ENCODE results near the gene OR8B8. TPM values are rescaled to one million over a fixed set of nuclear protein-coding genes. Genes with fewer than 3 reads are reported as not detected.

OR8B8 gene
- total RNA-seq, 1 experiment from 2014 or later, result not detected

DNA sequence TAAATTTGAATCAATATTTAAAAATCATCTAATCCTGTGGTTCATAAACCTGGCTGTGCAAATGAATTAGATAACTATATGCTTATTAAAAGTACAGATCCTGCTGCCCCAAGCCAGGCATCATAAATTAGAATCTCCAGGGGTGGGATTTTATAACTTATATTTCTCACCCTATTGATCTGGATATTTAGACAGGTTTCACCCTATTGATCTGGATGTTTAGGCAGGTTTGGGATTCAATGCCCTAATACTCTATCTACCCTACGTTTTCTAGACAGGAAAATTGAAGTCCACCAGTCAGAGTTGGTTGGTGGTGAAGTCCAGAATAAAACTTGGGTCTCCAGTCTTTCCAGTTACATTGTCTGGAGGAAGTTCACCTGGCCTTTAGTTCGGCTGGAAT, 2.6 kb downstream of the OR8B8 start:
- CTCF ChIA-PET, result no interaction called here
- Histone ChIP-seq H3K4me1 (ENCODE audit: control insufficient read depth in 1 of 2, insufficient read depth in 2 of 2, low read length in 2 of 2) (no peaks in the 10 kb centered on the region), H3K36me3 (ENCODE audit: control insufficient read depth in 1 of 2, insufficient read depth in 2 of 2, low read length in 2 of 2) (no peaks in the 10 kb centered on the region), H3K4me2 (ENCODE audit: low read length) (no peak overlapping the region), H3K79me2 (ENCODE audit: insufficient read depth, low read length) (no peaks in the 10 kb centered on the region), H4K20me1 (ENCODE audit: insufficient read depth) (no peaks in the 10 kb centered on the region), H3K9me3 (ENCODE audit: control insufficient read depth in 1 of 2, insufficient read depth in 1 of 2, low read depth in 1 of 2, low read length in 2 of 2) (no peaks in the 10 kb centered on the region), H3K27ac (ENCODE audit: low read depth, low read length) (no peak overlapping the region), H3K4me3 (replicated peaks in 1 of 2; ENCODE audit: low read depth in 1 of 2, low read length in 2 of 2) (no peak overlapping the region), H3K9me2 (ENCODE audit: insufficient read depth) (no peaks in the 10 kb centered on the region), H3K9ac (ENCODE audit: low read length) (no peak overlapping the region), H2AFZ (ENCODE audit: low read depth, low read length, poor library complexity, severe bottlenecking) (no peak overlapping the region), H3K27me3 (ENCODE audit: insufficient read depth, low read length) (peaks cover 53% of the 10 kb centered on the region)
- no peak for TF ChIP-seq EGR1 (IDR thresholded peaks at IDR 0.05; ENCODE audit: low read depth)
- intact Hi-C loops (cut with micrococcal nuclease), result no loop called here
- ATAC-seq (no peak), DNase-seq (ENCODE audit: low read depth, low spot score) (no peak)
- RAD21 ChIA-PET (ENCODE audit: low non-redundant PET in 1 of 2, low total read pairs in 2 of 2, uncharacterized antibody in 2 of 2, unreplicated experiment in 2 of 2), result no interaction called here
- BruUV-seq (replicated peaks), result no TSS peak
- POLR2A ChIA-PET, result no interaction called here

DNA sequence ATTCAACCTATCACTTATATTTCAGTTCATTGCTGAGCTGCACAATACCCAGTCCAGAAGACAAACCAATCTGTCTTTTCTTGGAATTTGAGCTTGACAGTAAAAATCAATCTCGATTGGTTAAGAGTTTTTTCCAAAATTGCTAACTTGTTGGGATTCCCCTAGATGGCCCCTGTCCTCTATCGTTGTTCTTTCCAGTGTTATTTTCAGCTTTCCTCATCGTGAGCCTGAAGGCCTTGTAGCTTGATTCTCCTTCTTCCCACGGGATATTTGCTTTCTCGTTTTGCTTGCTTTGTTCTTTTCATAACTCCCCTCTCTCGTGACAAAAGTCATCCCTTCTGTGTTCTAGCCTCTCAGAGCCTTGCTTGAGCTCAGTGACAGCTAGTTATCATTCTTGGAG, 3.1 kb downstream of the OR8B8 start:
- H3K27ac ChIP-seq (ENCODE audit: low read depth, low read length), result no peak overlapping the region
- TF ChIP-seq SRF (IDR thresholded peaks at IDR 0.05; ENCODE audit: low read depth) (no peak), REST (IDR thresholded peaks at IDR 0.05; ENCODE audit: low read depth) (no peak), EGR1 (IDR thresholded peaks at IDR 0.05; ENCODE audit: low read depth) (no peak), POLR2A (IDR thresholded peaks at IDR 0.05; ENCODE audit: borderline replicate concordance, extremely low read depth, insufficient read depth, insufficient read length) (no peak), EZH2 (IDR thresholded peaks at IDR 0.05) (no peak), POLR2AphosphoS5 (IDR thresholded peaks at IDR 0.05; ENCODE audit: low read depth, low read length) (no peak), MAX (IDR thresholded peaks at IDR 0.05) (no peak), SP1 (IDR thresholded peaks at IDR 0.05; ENCODE audit: low read depth) (no peak), ZNF274 (IDR thresholded peaks at IDR 0.05; ENCODE audit: low read depth, low read length) (no peak), ZBTB33 (IDR thresholded peaks at IDR 0.05; ENCODE audit: extremely low read depth, insufficient replicate concordance, low read length) (no peak), FOSL1 (IDR thresholded peaks at IDR 0.05; ENCODE audit: low read depth) (no peak), JUND (IDR thresholded peaks at IDR 0.05) (no peak), ELF1 (IDR thresholded peaks at IDR 0.05; ENCODE audit: borderline replicate concordance, low read depth) (no peak), RAD21 (IDR thresholded peaks at IDR 0.05; ENCODE audit: low read depth) (no peak)
- no peaks in the 10 kb centered on the region for H3K4me1 ChIP-seq (ENCODE audit: control insufficient read depth in 1 of 2, insufficient read depth in 2 of 2, low read length in 2 of 2)
- H2AFZ ChIP-seq (ENCODE audit: low read depth, low read length, poor library complexity, severe bottlenecking), result no peak overlapping the region
- H3K4me2 ChIP-seq (ENCODE audit: low read length), result no peak overlapping the region
- H3K9me3 ChIP-seq (ENCODE audit: control insufficient read depth in 1 of 2, insufficient read depth in 1 of 2, low read depth in 1 of 2, low read length in 2 of 2), result no peaks in the 10 kb centered on the region
- DNase-seq (ENCODE audit: low read depth, low spot score), result no peak
- H3K9me2 ChIP-seq (ENCODE audit: insufficient read depth), result no peaks in the 10 kb centered on the region
- no peaks in the 10 kb centered on the region for H3K79me2 ChIP-seq (ENCODE audit: insufficient read depth, low read length)
- no peaks in the 10 kb centered on the region for H3K36me3 ChIP-seq (ENCODE audit: control insufficient read depth in 1 of 2, insufficient read depth in 2 of 2, low read length in 2 of 2)
- H4K20me1 ChIP-seq (ENCODE audit: insufficient read depth), result no peaks in the 10 kb centered on the region
- H3K9ac ChIP-seq (ENCODE audit: low read length), result no peak overlapping the region
- intact Hi-C loops (cut with micrococcal nuclease), result no loop called here
- peaks cover 53% of the 10 kb centered on the region for H3K27me3 ChIP-seq (ENCODE audit: insufficient read depth, low read length)
- ChIA-PET POLR2A (no interaction called here), RAD21 (ENCODE audit: low non-redundant PET in 1 of 2, low total read pairs in 2 of 2, uncharacterized antibody in 2 of 2, unreplicated experiment in 2 of 2) (no interaction called here), CTCF (no interaction called here)
- no peak overlapping the region for H3K4me3 ChIP-seq (replicated peaks in 1 of 2; ENCODE audit: low read depth in 1 of 2, low read length in 2 of 2)
- ATAC-seq, result no peak
- BruUV-seq (replicated peaks), result no TSS peak

Measured in HCT116 (cell line).